IMR-90 (cell line): ENCODE data around the gene CAPZA1. TPM values are rescaled to one million over a fixed set of nuclear protein-coding genes. Genes with fewer than 3 reads are reported as not detected.

Source experiments
- ATAC-seq: fragments of 200-7000 bp; cut with Tn5 transposase; 2 replicates; pipeline ENCODE4 v1.9.1; 2020; ENCODE audit warnings: low read depth, mild to moderate bottlenecking, moderate library complexity
- BruUV-seq: library from RNA; stranded (reverse); fragments of 400-500 nt; replicated peaks from 2 replicates; lab custom pipeline; 2021; lab: Mats Ljungman, UMichigan
- CTCF ChIA-PET: fragments of 300-600 bp; formaldehyde crosslinking; extraction: SDS; loops from one replicate; lab custom pipeline; 2021; ENCODE audit warnings: antibody characterized with exemption; lab: Yijun Ruan, JAX
- POLR2A ChIA-PET: fragments of 300-600 bp; sonication (Branson Sonifier 250); formaldehyde crosslinking; loops from one replicate; lab custom pipeline; 2022; ENCODE audit warnings: antibody characterized with exemption; ENCODE audit not compliant: unreplicated experiment; lab: Charles Lee
- DNase-seq: peaks from one replicate; pipeline ENCODE4 v3.0.0; 2013
- H2AFZ ChIP-seq: replicated peaks from 2 replicates; pipeline ENCODE3; 2013; ENCODE audit warnings: low read length, mild to moderate bottlenecking; ENCODE audit not compliant: poor library complexity
- H2AK5ac ChIP-seq: 2 replicates; pipeline ENCODE4 v1.6.1; 2013; ENCODE audit warnings: low read depth, low read length, inconsistent platforms
- H2AK9ac ChIP-seq: replicated peaks from 2 replicates; pipeline ENCODE3; 2013; ENCODE audit warnings: mild to moderate bottlenecking, low read depth, low read length, moderate library complexity; ENCODE audit not compliant: poor library complexity
- H2BK120ac ChIP-seq: 2 replicates; pipeline ENCODE4 v1.6.1; 2013; ENCODE audit warnings: low read depth, low read length, inconsistent platforms
- H2BK15ac ChIP-seq: 3 replicates; pipeline ENCODE4 v1.6.1; 2013; ENCODE audit warnings: low read depth, low read length, inconsistent platforms
- H2BK20ac ChIP-seq: 2 replicates; pipeline ENCODE4 v1.6.1; 2013; ENCODE audit warnings: low read depth, mild to moderate bottlenecking, inconsistent platforms, low read length, moderate library complexity
- H2BK5ac ChIP-seq: 2 replicates; pipeline ENCODE4 v1.6.1; 2013; ENCODE audit warnings: mild to moderate bottlenecking, low read depth, low read length, inconsistent platforms; ENCODE audit not compliant: poor library complexity, severe bottlenecking
- H3K14ac ChIP-seq: replicated peaks from 2 replicates; pipeline ENCODE4 v1.6.1; 2013; ENCODE audit warnings: low read depth, low read length, inconsistent platforms
- H3K18ac ChIP-seq: 2 replicates; pipeline ENCODE4 v1.6.1; 2013; ENCODE audit warnings: low read depth, low read length, control low read depth
- H3K23ac ChIP-seq: 2 replicates; pipeline ENCODE4 v1.6.1; 2013; ENCODE audit warnings: low read depth, low read length, inconsistent platforms
- H3K27ac ChIP-seq: 2 replicates; pipeline ENCODE4 v1.5.1; 2013; ENCODE audit warnings: mild to moderate bottlenecking, control low read depth, low read length; ENCODE audit not compliant: insufficient read depth
- H3K27me3 ChIP-seq: 2 replicates; pipeline ENCODE4 v1.6.1; 2013; ENCODE audit warnings: low read length; ENCODE audit not compliant: control insufficient read depth, insufficient read depth
- H3K36me3 ChIP-seq: 2 replicates; pipeline ENCODE4 v1.6.1; 2013; ENCODE audit warnings: low read length, mixed read lengths; ENCODE audit not compliant: control insufficient read depth, insufficient read depth
- H3K4ac ChIP-seq: 2 replicates; pipeline ENCODE4 v1.6.1; 2013; ENCODE audit warnings: low read depth, low read length, inconsistent platforms
- H3K4me1 ChIP-seq: 2 replicates; pipeline ENCODE4 v1.6.1; 2013; ENCODE audit warnings: low read length, mixed read lengths; ENCODE audit not compliant: control insufficient read depth, insufficient read depth
- H3K4me2 ChIP-seq: 2 replicates; pipeline ENCODE4 v1.6.1; 2013; ENCODE audit warnings: low read depth, mild to moderate bottlenecking, control low read depth, low read length, moderate library complexity
- H3K4me3 ChIP-seq: 2 replicates; pipeline ENCODE4 v1.5.1; 2013; ENCODE audit warnings: low read depth, mild to moderate bottlenecking, control low read depth, low read length, moderate library complexity; ENCODE audit not compliant: insufficient read depth
- H3K56ac ChIP-seq: 2 replicates; pipeline ENCODE4 v1.6.1; 2013; ENCODE audit warnings: low read length, inconsistent platforms; ENCODE audit not compliant: insufficient read depth; ENCODE audit errors: extremely low read depth
- H3K79me1 ChIP-seq, 2 experiments: 2 replicates each; pipeline ENCODE4 v1.6.1; 2013; ENCODE audit warnings: low read length in 2 of 2, inconsistent platforms in 1 of 2, low read depth in 1 of 2
- H3K9ac ChIP-seq: 2 replicates; pipeline ENCODE4 v1.6.1; 2013; ENCODE audit warnings: low read depth, low read length, control low read depth
- H3K9me1 ChIP-seq: 2 replicates; pipeline ENCODE4 v1.6.1; 2013; ENCODE audit warnings: low read length, inconsistent platforms; ENCODE audit not compliant: insufficient read depth
- H3K9me3 ChIP-seq: 2 replicates; pipeline ENCODE4 v1.6.1; 2013; ENCODE audit warnings: low read length; ENCODE audit not compliant: control insufficient read depth, insufficient read depth
- H4K20me1 ChIP-seq: 2 replicates; pipeline ENCODE4 v1.6.1; 2013; ENCODE audit warnings: low read length, inconsistent platforms; ENCODE audit not compliant: insufficient read depth
- H4K5ac ChIP-seq: 2 replicates; pipeline ENCODE4 v1.6.1; 2013; ENCODE audit warnings: mild to moderate bottlenecking, low read depth, low read length, control low read depth
- H4K8ac ChIP-seq, 2 experiments: 2 replicates each; pipeline ENCODE4 v1.6.1; 2013; ENCODE audit warnings: low read depth in 2 of 2, low read length in 2 of 2, control low read depth in 1 of 2, inconsistent platforms in 1 of 2
- H4K91ac ChIP-seq: 2 replicates; pipeline ENCODE4 v1.6.1; 2013; ENCODE audit warnings: low read depth, low read length, inconsistent platforms; ENCODE audit not compliant: insufficient read depth
- MAFK ChIP-seq: IDR thresholded peaks from 2 replicates; pipeline ENCODE4 v1.6.1; 2012; ENCODE audit warnings: low read depth, low read length, improper control_type of control experiment
- NFE2L2 ChIP-seq: fragments of 150-350 bp; IDR thresholded peaks from 2 replicates; pipeline ENCODE4 v1.6.1; 2016; ENCODE audit warnings: low read depth, mild to moderate bottlenecking, low read length
- WGBS, 2 experiments: methylation state at CpG; one replicate each; pipeline versions ENCODE4 v1.1.5 to v1.1.7; 2013; ENCODE audit warnings: missing lambda C conversion rate in 2 of 2; ENCODE audit not compliant: insufficient read length in 1 of 2; ENCODE audit errors: extremely low coverage in 2 of 2; 5-methylcytosine and 5-hydroxymethylcytosine counted together
- dilution Hi-C: fragments of 300-500 bp; cut with HindIII; formaldehyde crosslinking; loops from one replicate; pipeline ENCODE4 v1.14.3; 2018; ENCODE audit warnings: low sequenced_read_pairs; ENCODE audit not compliant: unreplicated experiment
- in situ Hi-C: fragments of 300-500 bp; cut with MboI; formaldehyde crosslinking; loops from 3 replicates; pipeline ENCODE4 v1.14.3; 2019; ENCODE audit warnings: low sequenced_read_pairs, inconsistent platforms, mixed read lengths
- intact Hi-C: fragments of 100-400 bp; cut with micrococcal nuclease; formaldehyde crosslinking; loops from 2 replicates; pipeline ENCODE4 v1.10.0; 2022
- polyA plus RNA-seq, 3 experiments: library from polyadenylated mRNA; depleted of rRNA; stranded (reverse); fragments of >200 nt; gene quantifications; 2 replicates each; pipeline ENCODE4 v1.2.3, GENCODE V29; 2012; ENCODE audit warnings: low replicate concordance in 1 of 3
- total RNA-seq: library from RNA; depleted of rRNA; stranded (reverse); fragments of >200 nt; gene quantifications from 2 replicates; pipeline ENCODE4 v1.2.3, GENCODE V29; 2012

CAPZA1 gene
- total and polyA plus RNA-seq, 2 of the 4 experiments (the other 2 are of a cell fraction): 108 to 262 TPM

DNA sequence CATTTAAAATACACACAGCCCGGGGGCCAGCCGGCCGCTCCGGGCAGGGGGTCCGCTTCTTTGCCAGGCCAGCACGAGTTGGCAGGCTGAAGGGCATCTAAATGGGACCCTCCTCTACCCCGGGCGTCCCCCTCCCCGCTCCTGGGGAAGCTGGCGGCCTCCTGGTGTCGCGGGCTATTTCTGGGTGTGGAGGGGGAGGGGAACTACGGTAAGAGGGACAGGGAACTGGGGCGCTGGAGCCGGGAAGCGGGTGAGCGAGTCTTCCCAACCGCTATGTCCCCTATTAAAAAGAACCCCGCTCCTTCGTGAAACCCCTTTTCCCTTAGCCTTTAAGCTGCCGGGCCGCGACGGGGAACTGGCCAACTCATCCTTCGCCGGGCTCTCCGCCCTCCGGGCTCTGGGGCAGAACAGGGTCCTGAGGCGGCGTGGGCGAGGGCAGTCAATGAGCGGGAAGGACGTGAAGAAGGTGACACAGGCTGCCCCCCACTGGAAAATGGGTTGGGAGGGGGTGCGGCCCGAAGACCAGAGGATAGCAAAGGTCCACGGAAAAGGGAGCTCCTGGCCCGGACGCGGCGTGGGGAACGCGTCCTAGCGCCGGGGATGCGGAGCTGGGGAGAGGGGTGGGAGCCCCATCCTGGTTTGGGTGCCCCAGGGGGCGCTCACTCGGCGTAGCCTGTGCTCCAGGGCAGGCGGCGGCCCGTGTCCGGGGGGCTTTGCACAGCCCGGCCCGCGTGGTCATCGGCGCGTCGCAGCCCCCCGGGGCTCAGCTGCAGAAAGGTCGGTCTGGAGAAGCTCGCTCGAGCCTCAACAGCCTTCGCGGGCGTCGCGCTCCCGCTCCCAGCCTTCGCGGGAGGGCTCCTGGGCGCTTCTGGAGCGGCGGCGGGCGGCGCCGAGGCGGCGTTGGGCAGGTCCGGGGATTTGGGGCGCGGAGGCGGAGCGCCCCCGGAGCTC, 95.0 kb downstream of the CAPZA1 start:
- TF ChIP-seq NFE2L2: no peak
- TF ChIP-seq MAFK: no peak
- no peak overlapping the region for H3K23ac ChIP-seq
- no peak overlapping the region for H2BK15ac ChIP-seq
- no peak overlapping the region for H4K8ac ChIP-seq
- no peak overlapping the region for H4K91ac ChIP-seq
- H3K9me1 ChIP-seq: peaks cover 3% of the 10 kb centered on the region; the same call in 1 of the 2 replicates
- H3K4me2 ChIP-seq: peak overlapping the region; percentile 92
- no peaks in the 10 kb centered on the region for H3K9me3 ChIP-seq
- in situ Hi-C loops: loop anchor here (5.0 to 25.0 kb wide), 3 partner anchors 93 to 973 kb away; partner anchors contain the start of gene SLC16A1
- no peak overlapping the region for H2BK20ac ChIP-seq
- no peaks in the 10 kb centered on the region for H4K20me1 ChIP-seq
- BruUV-seq: no TSS peak
- H3K18ac ChIP-seq: no peak overlapping the region
- dilution Hi-C loops: no loop called here
- no peak for DNase-seq
- H3K4me1 ChIP-seq: no peaks in the 10 kb centered on the region
- peak; percentile 33 for ATAC-seq
- peak overlapping the region; percentile 93 for H2AFZ ChIP-seq
- H3K27ac ChIP-seq: no peak overlapping the region
- H3K27me3 ChIP-seq: peaks cover 5% of the 10 kb centered on the region; the same call in 1 of the 2 replicates
- H3K9ac ChIP-seq: no peak overlapping the region
- H2BK5ac ChIP-seq: no peak overlapping the region
- no peak overlapping the region for H2AK5ac ChIP-seq
- H3K4ac ChIP-seq: no peak overlapping the region
- ChIA-PET POLR2A (no interaction called here), CTCF (interaction anchor here (0.7 to 4.7 kb wide), 10 partner anchors 15 to 964 kb away, joined by 3 to 32 read pairs (median 4); partner anchors contain the start of gene LRIG2)
- peak overlapping the region; percentile 83 for H2AK9ac ChIP-seq
- no peaks in the 10 kb centered on the region for H3K79me1 ChIP-seq
- H2BK120ac ChIP-seq: no peak overlapping the region
- peak overlapping the region; percentile 68 for H3K4me3 ChIP-seq
- intact Hi-C loops: loop anchor here (5.0 to 10.0 kb wide), 2 partner anchors 240 to 963 kb away; partner anchors contain the start of gene SLC16A1
- WGBS, 2 experiments: 1% methylated on average over 37 of the region's 86 CpGs; no CpG with 5 or more reads in 1 of the 2 experiments
- no peaks in the 10 kb centered on the region for H3K36me3 ChIP-seq
- no peak overlapping the region for H3K14ac ChIP-seq
- H4K5ac ChIP-seq: no peak overlapping the region
- no peak overlapping the region for H3K56ac ChIP-seq
